Naive thymus-derived CD4-positive, alpha-beta T cell (primary cell): ENCODE results near the gene SCO1. TPM values are rescaled to one million over a fixed set of nuclear protein-coding genes. Genes with fewer than 3 reads are reported as not detected.

Source experiments
- ATAC-seq: fragments of 150-1000 bp; cut with Tn5 transposase; 2 replicates; pipeline ENCODE4 v1.10.0; 2021; ENCODE audit warnings: mild to moderate bottlenecking, moderate library complexity
- CTCF ChIA-PET: fragments of 350-600 bp; sonication (Branson Sonifier 250); formaldehyde crosslinking; loops from one replicate; lab custom pipeline; 2021; ENCODE audit warnings: antibody characterized with exemption; lab: Charles Lee
- POLR2A ChIA-PET: fragments of 350-600 bp; sonication (Branson Sonifier 250); formaldehyde crosslinking; loops from one replicate; lab custom pipeline; 2021; ENCODE audit warnings: antibody characterized with exemption, inconsistent platforms; lab: Charles Lee
- DNase-seq, 9 donors: peaks; one replicate each; pipeline versions ENCODE4 v3.0.0 to v3.0.0-alpha.2; 2020 to 2022; ENCODE audit warnings: mixed read lengths in 1 of 9
- H3K27ac ChIP-seq: one replicate; pipeline ENCODE4 v1.7.0; 2013; ENCODE audit warnings: mild to moderate bottlenecking, low read depth, low read length, moderate library complexity
- H3K27me3 ChIP-seq, 2 donors: one replicate each; pipeline ENCODE4 v1.7.0; 2013; ENCODE audit warnings: low read length in 2 of 2, mild to moderate bottlenecking in 2 of 2, moderate library complexity in 2 of 2; ENCODE audit not compliant: control insufficient read depth in 2 of 2, insufficient read depth in 2 of 2
- H3K36me3 ChIP-seq, 3 experiments: 1 replicate in 2 of 3; 2 replicates in 1 of 3; pipeline ENCODE4 v1.7.0; 2013; ENCODE audit warnings: low read length in 3 of 3, mild to moderate bottlenecking in 3 of 3, moderate library complexity in 1 of 3; ENCODE audit not compliant: insufficient read depth in 3 of 3, control insufficient read depth in 2 of 3
- H3K4me1 ChIP-seq, 2 donors: one replicate each; pipeline ENCODE4 v1.7.0; 2013; ENCODE audit warnings: low read length in 2 of 2, mild to moderate bottlenecking in 2 of 2, moderate library complexity in 1 of 2; ENCODE audit not compliant: control insufficient read depth in 2 of 2, insufficient read depth in 2 of 2
- H3K4me3 ChIP-seq: 2 replicates; pipeline ENCODE4 v1.7.0; 2013; ENCODE audit warnings: mild to moderate bottlenecking, low read length
- H3K9me3 ChIP-seq, 3 experiments: 1 replicate in 2 of 3; 2 replicates in 1 of 3; pipeline ENCODE4 v1.7.0; 2013; ENCODE audit warnings: low read length in 3 of 3; ENCODE audit not compliant: control insufficient read depth in 2 of 3
- H3K27ac Mint-ChIP-seq, 9 donors: one replicate each; pipeline ENCODE4 v1.8.0; 2020 to 2022; ENCODE audit warnings: mixed read lengths in 9 of 9, mild to moderate bottlenecking in 8 of 9, moderate library complexity in 5 of 9, inconsistent platforms in 2 of 9
- H3K27me3 Mint-ChIP-seq, 5 donors: one replicate each; pipeline ENCODE4 v1.8.0; 2021 to 2022; ENCODE audit warnings: mixed read lengths in 5 of 5, mild to moderate bottlenecking in 1 of 5
- H3K36me3 Mint-ChIP-seq, 5 donors: one replicate each; pipeline ENCODE4 v1.8.0; 2020 to 2022; ENCODE audit warnings: mixed read lengths in 5 of 5, mild to moderate bottlenecking in 3 of 5, inconsistent platforms in 1 of 5
- H3K4me1 Mint-ChIP-seq, 7 donors: one replicate each; pipeline ENCODE4 v1.8.0; 2020 to 2022; ENCODE audit warnings: mixed read lengths in 7 of 7, mild to moderate bottlenecking in 3 of 7, inconsistent platforms in 1 of 7
- H3K4me3 Mint-ChIP-seq, 10 donors: one replicate each; pipeline ENCODE4 v1.8.0; 2020 to 2022; ENCODE audit warnings: mild to moderate bottlenecking in 10 of 10, mixed read lengths in 10 of 10, moderate library complexity in 6 of 10, inconsistent platforms in 2 of 10
- H3K9me3 Mint-ChIP-seq, 11 donors: one replicate each; pipeline ENCODE4 v1.8.0; 2020 to 2022; ENCODE audit warnings: mixed read lengths in 11 of 11, mild to moderate bottlenecking in 4 of 11, inconsistent platforms in 1 of 11, moderate library complexity in 1 of 11
- intact Hi-C, 2 donors: fragments of 100-400 bp; cut with micrococcal nuclease; formaldehyde crosslinking; loops; one replicate each; pipeline ENCODE4 v1.15.1; 2023
- polyA plus RNA-seq, 2 donors: library from polyadenylated mRNA; unstranded; fragments of 300-500 nt; fragmentation: Illumina TruSeq; gene quantifications; one replicate each; pipeline ENCODE4 v1.2.3, GENCODE V29; 2021
- total RNA-seq, 6 experiments: library from RNA in 5 of 6; stranded (reverse) in 5 of 6; gene quantifications; 1 replicate in 5 of 6; 2 replicates in 1 of 6; pipeline ENCODE4 v1.2.3 and lab custom pipeline; 2021 to 2026

Gene SCO1
- total and polyA plus RNA-seq, 7 experiments from 2014 or later: 13.6 to 29.2 (median 17.5) TPM

DNA sequence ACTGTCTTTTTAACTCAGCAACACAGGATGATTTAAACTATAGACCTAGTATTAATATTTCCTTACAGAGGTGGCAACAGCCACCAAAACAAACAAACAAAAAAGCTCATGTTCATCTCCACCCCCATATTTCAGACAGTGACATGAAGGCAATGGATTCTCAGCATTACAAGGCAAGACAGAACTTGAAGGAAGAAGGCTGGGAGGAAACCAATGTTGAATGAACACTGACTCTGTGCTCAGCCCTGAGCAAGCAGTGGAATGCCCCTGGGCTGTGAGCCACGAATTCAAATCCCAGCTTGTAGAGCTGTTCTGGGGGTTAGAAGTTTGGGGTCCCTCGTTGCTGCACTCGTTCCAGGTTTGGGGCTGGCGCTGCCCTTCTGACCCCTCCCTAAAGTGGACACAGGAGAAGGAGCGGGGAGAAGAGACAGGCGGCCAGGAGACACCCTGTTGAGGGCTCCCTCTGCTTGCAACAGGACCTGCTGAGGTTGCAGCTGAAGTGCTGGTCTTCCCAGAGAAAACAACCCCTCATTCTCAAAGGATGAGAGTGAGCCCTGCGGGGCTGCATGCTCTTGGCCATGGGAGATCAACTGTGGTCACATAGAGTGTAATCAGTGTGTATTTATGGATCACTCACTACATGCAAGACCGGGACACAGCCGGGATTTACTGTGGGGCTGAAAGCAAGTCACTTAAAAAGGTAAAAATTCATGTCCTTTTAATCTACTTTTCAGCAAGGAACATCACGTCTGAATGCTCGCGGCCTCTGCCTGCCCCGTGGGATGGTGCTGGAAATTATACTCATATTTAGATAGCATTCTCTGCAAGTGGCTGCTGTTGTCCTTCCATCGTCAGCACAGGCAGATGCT lies 74.5 kb downstream of the SCO1 start:
- H3K4me1 Mint-ChIP-seq: peaks cover 0 to 3% (median 0%) of the 10 kb centered on the region in 7 donors

More for the DNA sequence above, 74.5 kb downstream of the SCO1 start:
- intact Hi-C loops: no loop called here
- CTCF ChIA-PET: no interaction called here
- Mint-ChIP-seq H3K27ac (no peak overlapping the region), H3K4me3 (no peak overlapping the region), H3K36me3 (no peaks in the 10 kb centered on the region), H3K27me3 (peaks cover 0 to 3% (median 0%) of the 10 kb centered on the region in 5 donors), H3K9me3 (no peaks in the 10 kb centered on the region)
- Histone ChIP-seq H3K4me3 (no peak overlapping the region), H3K4me1 (no peaks in the 10 kb centered on the region), H3K27me3 (no peaks in the 10 kb centered on the region), H3K27ac (no peak overlapping the region), H3K9me3 (no peaks in the 10 kb centered on the region), H3K36me3 (no peaks in the 10 kb centered on the region)
- POLR2A ChIA-PET: no interaction called here
- no peak for DNase-seq
- no peak for ATAC-seq

Other genes starting within 250 kb of the SCO1 start
- gene MYH4, start 228.0 kb downstream of the SCO1 start, total RNA-seq: not detected
- gene MYH4, start 228.0 kb downstream of the SCO1 start, polyA plus RNA-seq: not detected
- not detected for gene MYH1, start 179.0 kb downstream of the SCO1 start, total RNA-seq
- not detected for gene MYH1, start 179.0 kb downstream of the SCO1 start, polyA plus RNA-seq
- not detected for gene MYH2, start 147.9 kb downstream of the SCO1 start, total RNA-seq
- gene MYH2, start 147.9 kb downstream of the SCO1 start, polyA plus RNA-seq: not detected
- 10 to 100 TPM in 2 of 5 experiments, 1 to 10 TPM in 3; 5.9 to 20.5 (median 7.6) TPM for gene MYH3, start 40.2 kb downstream of the SCO1 start, total RNA-seq
- gene MYH3, start 40.2 kb downstream of the SCO1 start, polyA plus RNA-seq: 1 to 10 TPM in 1 of 2 donors, under 1 TPM in 1; 0.38 to 1.8 TPM
- 10 to 100 TPM; 16.4 to 70.4 (median 32.1) TPM for gene ADPRM, start 61 bp upstream of the SCO1 start, total RNA-seq
- 100 to 1,000 TPM; 116 to 120 TPM for gene ADPRM, start 61 bp upstream of the SCO1 start, polyA plus RNA-seq
- gene TMEM220, start 32.5 kb upstream of the SCO1 start, total RNA-seq: 1 to 10 TPM in 4 of 5 experiments, under 1 TPM in 1; 0.65 to 7.4 (median 2.9) TPM
- 1 to 10 TPM; 6.5 to 8.4 TPM for gene TMEM220, start 32.5 kb upstream of the SCO1 start, polyA plus RNA-seq
- gene TMEM238L, start 106.6 kb upstream of the SCO1 start, total RNA-seq: not detected
- not detected for gene TMEM238L, start 106.6 kb upstream of the SCO1 start, polyA plus RNA-seq
- gene PIRT, start 140.6 kb upstream of the SCO1 start, total RNA-seq: not detected
- not detected for gene PIRT, start 140.6 kb upstream of the SCO1 start, polyA plus RNA-seq